NT2/D1 (cell line): ENCODE results near the gene CIROP.

Experiments
- DNase-seq: peaks from one replicate; pipeline ENCODE4 v3.0.0-alpha.2; 2011; ENCODE audit warnings: low read depth, low spot score
- H3K27me3 ChIP-seq: 2 replicates; pipeline ENCODE4 v1.6.0; 2011; ENCODE audit warnings: mild to moderate bottlenecking; ENCODE audit not compliant: insufficient read length, insufficient read depth
- H3K36me3 ChIP-seq: 2 replicates; pipeline ENCODE4 v1.6.1; 2011; ENCODE audit warnings: mild to moderate bottlenecking, low read length, mixed read lengths; ENCODE audit not compliant: insufficient read depth, insufficient read length
- H3K4me1 ChIP-seq: 2 replicates; pipeline ENCODE4 v1.5.1; 2011; ENCODE audit not compliant: insufficient read depth, insufficient read length
- H3K4me3 ChIP-seq: 2 replicates; pipeline ENCODE4 v1.5.1; 2011; ENCODE audit warnings: low read depth; ENCODE audit not compliant: insufficient read length
- H3K9ac ChIP-seq: 2 replicates; pipeline ENCODE4 v1.6.0; 2011; ENCODE audit warnings: low read depth; ENCODE audit not compliant: insufficient read length
- H3K9me3 ChIP-seq: 2 replicates; pipeline ENCODE4 v1.5.1; 2011; ENCODE audit warnings: mild to moderate bottlenecking, low read length; ENCODE audit not compliant: insufficient read depth
- SUZ12 ChIP-seq: IDR thresholded peaks from 2 replicates; pipeline ENCODE4 v1.6.1; 2011; ENCODE audit not compliant: insufficient read length, insufficient read depth; ENCODE audit errors: extremely low read depth
- YY1 ChIP-seq: IDR thresholded peaks from 2 replicates; pipeline ENCODE4 v1.6.1; 2011; ENCODE audit not compliant: insufficient read length, insufficient read depth
- ZNF274 ChIP-seq: IDR thresholded peaks from 2 replicates; pipeline ENCODE4 v1.6.1; 2011; ENCODE audit warnings: mild to moderate bottlenecking, low read depth, low read length

Gene CIROP

DNA sequence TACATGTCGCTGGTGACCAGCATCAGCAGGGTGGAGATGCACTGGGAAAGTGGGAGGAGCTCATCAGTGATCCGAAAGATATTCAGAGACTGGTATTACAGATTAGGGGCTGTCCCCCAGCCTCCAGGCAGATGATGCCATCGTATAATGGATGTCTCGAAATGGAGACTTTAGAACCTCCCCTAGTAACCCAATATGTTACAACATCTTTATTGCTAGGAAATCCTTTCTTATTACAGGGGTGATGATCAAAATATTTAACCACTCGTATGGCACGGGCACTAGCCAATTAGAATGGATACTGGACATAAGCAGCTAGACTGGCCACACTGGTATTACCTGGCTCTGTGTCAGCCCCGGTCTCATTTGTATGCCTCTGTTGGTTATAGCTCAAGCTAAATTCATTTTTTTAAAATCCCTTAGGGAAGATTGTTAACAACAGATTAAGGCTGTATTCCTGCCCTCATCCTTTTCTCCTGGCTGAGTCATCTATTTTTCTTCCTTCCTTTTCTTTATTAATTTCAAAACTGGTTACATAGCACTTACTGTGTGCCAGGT lies 25.0 kb upstream of the CIROP start:
- Histone ChIP-seq H3K27me3 (no peaks in the 10 kb centered on the region), H3K4me1 (peaks cover 2% of the 10 kb centered on the region), H3K4me3 (no peak overlapping the region), H3K9me3 (no peaks in the 10 kb centered on the region), H3K36me3 (peaks cover 7% of the 10 kb centered on the region), H3K9ac (no peak overlapping the region)
- TF ChIP-seq SUZ12: no peak
- TF ChIP-seq ZNF274: no peak
- no peak for DNase-seq

- no peaks in the 10 kb centered on the region for H3K27me3 ChIP-seq
- no peak for DNase-seq
- TF ChIP-seq YY1: no peak
Observed at GRCh38 chr14:23128969-23129758, 24.4 kb upstream of the CIROP start.

DNA sequence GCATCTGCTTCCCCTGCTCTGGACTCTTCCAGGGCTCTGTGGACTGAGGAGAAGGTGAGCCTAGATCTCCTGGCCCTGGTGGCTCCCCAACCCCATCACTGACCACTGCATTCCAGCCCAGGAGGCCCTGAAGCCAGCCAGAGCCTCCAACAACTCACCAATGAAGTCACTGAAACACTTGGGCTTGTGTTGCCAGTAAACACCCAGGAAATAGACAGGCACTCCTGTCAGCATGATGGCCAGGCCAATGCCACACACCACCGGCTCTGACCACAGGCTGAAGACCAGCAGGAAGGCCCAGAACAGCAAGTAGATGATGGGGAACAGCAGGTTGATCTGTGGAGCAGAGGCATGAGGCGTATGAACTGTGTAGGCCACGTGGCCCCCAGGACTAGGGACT lies 23.1 kb upstream of the CIROP start:
- no peak for DNase-seq
- Histone ChIP-seq H3K4me1 (peaks cover 2% of the 10 kb centered on the region), H3K9me3 (no peaks in the 10 kb centered on the region), H3K27me3 (no peaks in the 10 kb centered on the region), H3K4me3 (no peak overlapping the region), H3K9ac (no peak overlapping the region), H3K36me3 (peaks cover 7% of the 10 kb centered on the region)
- TF ChIP-seq ZNF274: no peak
- TF ChIP-seq YY1: no peak
- no peak for TF ChIP-seq SUZ12

More at GRCh38 chr14:23128969-23129758, 24.4 kb upstream of the CIROP start:
- peaks cover 7% of the 10 kb centered on the region for H3K36me3 ChIP-seq
- H3K4me1 ChIP-seq: peaks cover 2% of the 10 kb centered on the region
- H3K9me3 ChIP-seq: no peaks in the 10 kb centered on the region
- H3K4me3 ChIP-seq: no peak overlapping the region
- no peak overlapping the region for H3K9ac ChIP-seq

GRCh38 chr14:23126548-23127278 lies 21.9 kb upstream of the CIROP start:
- TF ChIP-seq YY1 (no peak), ZNF274 (no peak), SUZ12 (no peak)
- Histone ChIP-seq H3K9me3 (no peaks in the 10 kb centered on the region), H3K36me3 (peaks cover 7% of the 10 kb centered on the region), H3K9ac (no peak overlapping the region), H3K27me3 (no peaks in the 10 kb centered on the region), H3K4me1 (peaks cover 2% of the 10 kb centered on the region), H3K4me3 (no peak overlapping the region)
- DNase-seq: no peak

GRCh38 chr14:23125933-23126524 lies 21.2 kb upstream of the CIROP start:
- Histone ChIP-seq H3K27me3 (no peaks in the 10 kb centered on the region), H3K36me3 (peaks cover 7% of the 10 kb centered on the region), H3K9me3 (no peaks in the 10 kb centered on the region), H3K9ac (no peak overlapping the region), H3K4me1 (peaks cover 8% of the 10 kb centered on the region), H3K4me3 (no peak overlapping the region)
- no peak for DNase-seq
- no peak for TF ChIP-seq SUZ12
- no peak for TF ChIP-seq YY1
- TF ChIP-seq ZNF274: no peak

- Histone ChIP-seq H3K27me3 (no peaks in the 10 kb centered on the region), H3K4me1 (peaks cover 8% of the 10 kb centered on the region), H3K9ac (no peak overlapping the region), H3K9me3 (no peaks in the 10 kb centered on the region), H3K4me3 (no peak overlapping the region), H3K36me3 (peaks cover 7% of the 10 kb centered on the region)
- TF ChIP-seq YY1: no peak
- no peak for TF ChIP-seq SUZ12
- TF ChIP-seq ZNF274: no peak
- DNase-seq: no peak
Observed at GRCh38 chr14:23125011-23125410, 20.2 kb upstream of the CIROP start.
